OCI-LY3 (cell line): ENCODE results near the gene ARX.

ENCODE experiments used
- CTCF ChIP-seq: fragments of 200-600, 300-600 bp; sonication (generic); IDR thresholded peaks from 2 replicates; pipeline ENCODE4 v1.5.1; 2014; ENCODE audit warnings: antibody characterized with exemption, low read length, low read depth
- EZH2phosphoT487 ChIP-seq: fragments of 200-600 bp; shearing (Covaris generic); IDR thresholded peaks from 2 replicates; pipeline ENCODE4 v1.6.1; 2018; ENCODE audit warnings: antibody characterized with exemption, mixed run types, low read depth

- TF ChIP-seq CTCF (no peak), EZH2phosphoT487 (no peak)
Measured at GRCh38 chrX:25029288-25029825, 13.6 kb upstream of the ARX start.
